ENCODE data around the gene TRIM43.
"Not testable (repeated sequence)": the region's sequence is repeated elsewhere in the genome, so short reads cannot be mapped to it uniquely, and the experiment has no call there.

The TRIM43 gene

GRCh38 chr2:95645312-95645711 lies 53.5 kb downstream of the TRIM43 start:
- H3K4me1 ChIP-seq (ENCODE audit: control insufficient read depth, insufficient read depth, low read length); H3K9me3 ChIP-seq (ENCODE audit: control insufficient read depth, low read length); H3K4me3 ChIP-seq (ENCODE audit: low read length); H3K9ac ChIP-seq (ENCODE audit: low read length); H3K36me3 ChIP-seq (ENCODE audit: control insufficient read depth, insufficient read depth, low read length); H3K27me3 ChIP-seq (ENCODE audit: control insufficient read depth, insufficient read depth, low read length): not testable (repeated sequence)

GRCh38 chr2:95646274-95646994 lies 54.6 kb downstream of the TRIM43 start:
- not testable (repeated sequence) for H3K9me3 ChIP-seq (ENCODE audit: control insufficient read depth, low read length); H3K9ac ChIP-seq (ENCODE audit: low read length); H3K36me3 ChIP-seq (ENCODE audit: control insufficient read depth, insufficient read depth, low read length); H3K4me3 ChIP-seq (ENCODE audit: low read length); H3K27me3 ChIP-seq (ENCODE audit: control insufficient read depth, insufficient read depth, low read length); H3K4me1 ChIP-seq (ENCODE audit: control insufficient read depth, insufficient read depth, low read length)

- not testable (repeated sequence) for H3K36me3 ChIP-seq (ENCODE audit: control insufficient read depth, insufficient read depth, low read length); H3K9ac ChIP-seq (ENCODE audit: low read length); H3K4me1 ChIP-seq (ENCODE audit: control insufficient read depth, insufficient read depth, low read length); H3K9me3 ChIP-seq (ENCODE audit: control insufficient read depth, low read length); H3K27me3 ChIP-seq (ENCODE audit: control insufficient read depth, insufficient read depth, low read length); H3K4me3 ChIP-seq (ENCODE audit: low read length)
Measured at GRCh38 chr2:95648894-95649544, 57.2 kb downstream of the TRIM43 start.
